ENCODE results near the gene MICAL3. TPM values are rescaled to one million over a fixed set of nuclear protein-coding genes. Genes with fewer than 3 reads are reported as not detected.
"Not testable (repeated sequence)": the region's sequence is repeated elsewhere in the genome, so short reads cannot be mapped to it uniquely, and the experiment has no call there.

Gene MICAL3
- total RNA-seq, 4 donors from 2014 or later = 23.9 to 49.2 (median 34.5) TPM

DNA sequence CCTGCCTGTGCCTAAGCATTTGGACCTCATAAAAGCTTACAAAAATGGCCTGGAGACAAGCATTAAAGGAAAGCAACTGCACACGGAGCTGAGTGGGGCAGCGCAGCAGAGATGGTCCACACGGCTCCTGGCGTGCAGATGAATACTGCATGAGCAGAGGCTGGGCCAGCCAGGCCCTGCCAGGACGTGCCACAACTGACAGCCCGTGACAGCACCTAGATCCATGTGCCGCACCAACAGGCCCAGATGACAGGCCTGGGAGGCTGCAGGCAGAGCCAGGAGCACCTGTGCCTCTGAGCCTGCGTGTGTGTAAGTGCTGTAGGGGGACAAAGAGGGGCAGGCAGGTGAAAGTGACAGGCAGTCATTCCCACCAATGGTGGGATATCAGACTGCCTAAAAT lies 33.4 kb downstream of the MICAL3 start:
- DNase-seq (ENCODE audit: low spot score) (no peak), ATAC-seq (ENCODE audit: low FRiP score) (no peak)

DNA sequence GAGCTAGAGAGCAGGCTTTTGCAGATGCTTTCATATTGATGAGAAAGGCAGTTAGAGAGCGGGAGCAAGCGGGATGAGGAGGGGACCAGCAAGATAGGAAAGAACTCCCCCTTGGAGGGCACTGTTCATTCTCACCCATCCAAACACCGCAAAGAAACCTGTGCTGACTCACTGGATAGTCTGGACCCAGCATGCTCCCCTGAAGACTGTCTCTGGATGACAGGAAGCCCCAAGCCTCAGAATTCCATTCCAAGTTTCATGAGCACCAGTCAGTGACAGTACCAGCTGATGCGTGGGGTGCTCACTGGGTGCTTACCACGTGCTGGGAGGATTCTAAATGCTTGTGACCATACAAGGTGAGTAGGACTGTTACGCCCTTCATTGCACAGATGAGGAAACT lies 34.2 kb downstream of the MICAL3 start:
- TF ChIP-seq, protein P1, sequence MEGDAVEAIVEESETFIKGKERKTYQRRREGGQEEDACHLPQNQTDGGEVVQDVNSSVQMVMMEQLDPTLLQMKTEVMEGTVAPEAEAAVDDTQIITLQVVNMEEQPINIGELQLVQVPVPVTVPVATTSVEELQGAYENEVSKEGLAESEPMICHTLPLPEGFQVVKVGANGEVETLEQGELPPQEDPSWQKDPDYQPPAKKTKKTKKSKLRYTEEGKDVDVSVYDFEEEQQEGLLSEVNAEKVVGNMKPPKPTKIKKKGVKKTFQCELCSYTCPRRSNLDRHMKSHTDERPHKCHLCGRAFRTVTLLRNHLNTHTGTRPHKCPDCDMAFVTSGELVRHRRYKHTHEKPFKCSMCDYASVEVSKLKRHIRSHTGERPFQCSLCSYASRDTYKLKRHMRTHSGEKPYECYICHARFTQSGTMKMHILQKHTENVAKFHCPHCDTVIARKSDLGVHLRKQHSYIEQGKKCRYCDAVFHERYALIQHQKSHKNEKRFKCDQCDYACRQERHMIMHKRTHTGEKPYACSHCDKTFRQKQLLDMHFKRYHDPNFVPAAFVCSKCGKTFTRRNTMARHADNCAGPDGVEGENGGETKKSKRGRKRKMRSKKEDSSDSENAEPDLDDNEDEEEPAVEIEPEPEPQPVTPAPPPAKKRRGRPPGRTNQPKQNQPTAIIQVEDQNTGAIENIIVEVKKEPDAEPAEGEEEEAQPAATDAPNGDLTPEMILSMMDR (IDR thresholded peaks at IDR 0.05) = no peak
- DNase-seq (ENCODE audit: low spot score) (no peak), ATAC-seq (ENCODE audit: low FRiP score) (no peak)

More for the DNA sequence above, 33.4 kb downstream of the MICAL3 start:
- TF ChIP-seq, protein P1 (IDR thresholded peaks at IDR 0.05) = no peak

DNA sequence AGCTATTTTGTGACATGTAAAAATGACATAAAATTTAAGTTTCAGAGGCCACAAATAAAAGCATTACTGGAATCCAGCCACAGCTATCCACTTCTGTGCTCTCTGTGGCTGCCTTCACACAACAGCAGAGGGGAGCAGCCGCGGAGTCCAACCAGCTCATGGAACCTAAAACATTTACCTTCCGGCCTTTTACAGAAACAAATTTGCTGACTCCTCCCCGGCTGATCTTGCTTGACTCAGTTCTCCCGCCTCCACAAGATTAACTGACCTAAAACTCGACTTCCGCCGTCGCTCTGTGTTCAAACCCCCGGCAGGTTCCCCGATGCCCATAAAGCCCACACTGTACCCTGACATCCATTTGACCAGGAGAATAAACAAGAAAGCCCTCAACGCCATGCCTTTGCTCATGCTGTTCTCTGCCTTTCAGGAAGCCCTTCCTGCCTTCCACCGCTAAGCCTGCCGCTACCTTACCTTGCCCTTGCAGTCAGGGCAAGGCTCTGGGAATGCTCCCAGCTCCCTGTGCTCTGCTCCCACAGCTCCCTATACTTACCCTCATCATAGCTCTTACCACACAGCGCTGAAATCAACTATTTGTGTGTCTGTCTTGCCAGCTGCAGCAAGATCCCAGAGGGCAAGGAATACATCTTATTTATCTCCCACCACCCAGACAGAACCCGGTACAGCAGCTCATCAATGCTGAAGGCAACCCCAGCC lies 35.4 kb downstream of the MICAL3 start:
- ATAC-seq (ENCODE audit: low FRiP score) = peak; percentile 11
- TF ChIP-seq, protein P1 (IDR thresholded peaks at IDR 0.05) = no peak
- DNase-seq (ENCODE audit: low spot score) = no peak

DNA sequence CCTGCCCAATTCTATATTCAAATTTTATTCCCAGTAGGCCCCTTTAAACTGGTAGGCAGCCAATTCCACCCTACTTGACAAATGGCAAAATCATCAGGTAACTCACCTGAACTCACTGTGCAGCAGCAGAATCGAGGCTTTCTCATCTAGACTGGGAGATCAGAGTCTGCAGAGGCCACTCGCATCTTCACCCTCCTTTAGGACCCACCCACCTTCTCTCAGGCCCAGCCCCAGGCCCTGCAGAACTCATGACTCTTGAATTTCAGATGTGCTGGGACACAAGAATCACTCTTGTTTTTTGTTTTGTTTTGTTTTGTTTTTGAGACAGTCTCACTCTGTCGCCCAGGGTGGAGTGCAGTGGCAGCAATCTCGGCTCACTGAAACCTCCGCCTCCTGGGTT lies 38.8 kb downstream of the MICAL3 start:
- TF ChIP-seq, protein P1 (IDR thresholded peaks at IDR 0.05) = no peak
- ATAC-seq (ENCODE audit: low FRiP score) (no peak), DNase-seq (ENCODE audit: low spot score) (no peak)

DNA sequence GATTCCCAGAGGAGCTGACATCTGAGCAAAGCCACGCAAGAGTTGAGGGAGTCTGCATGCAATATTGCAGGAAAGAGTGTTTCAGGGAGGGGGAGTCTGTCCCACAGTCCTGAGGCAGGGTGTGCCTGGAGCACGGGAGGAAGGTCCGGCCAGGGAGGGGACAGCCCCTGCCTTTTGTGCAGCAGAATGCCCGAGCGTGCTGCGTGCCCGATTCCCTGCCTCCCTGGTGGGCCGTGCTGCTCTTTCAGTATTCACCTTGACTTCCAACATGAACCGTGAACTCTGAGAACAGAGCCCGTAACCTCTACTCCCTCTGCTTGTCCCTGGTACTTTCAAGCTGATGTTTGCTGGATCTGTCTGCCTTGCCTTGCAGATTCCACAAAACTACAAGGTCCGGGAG lies 39.3 kb downstream of the MICAL3 start:
- DNase-seq (ENCODE audit: low spot score); ATAC-seq (ENCODE audit: low FRiP score): not testable (repeated sequence)

DNA sequence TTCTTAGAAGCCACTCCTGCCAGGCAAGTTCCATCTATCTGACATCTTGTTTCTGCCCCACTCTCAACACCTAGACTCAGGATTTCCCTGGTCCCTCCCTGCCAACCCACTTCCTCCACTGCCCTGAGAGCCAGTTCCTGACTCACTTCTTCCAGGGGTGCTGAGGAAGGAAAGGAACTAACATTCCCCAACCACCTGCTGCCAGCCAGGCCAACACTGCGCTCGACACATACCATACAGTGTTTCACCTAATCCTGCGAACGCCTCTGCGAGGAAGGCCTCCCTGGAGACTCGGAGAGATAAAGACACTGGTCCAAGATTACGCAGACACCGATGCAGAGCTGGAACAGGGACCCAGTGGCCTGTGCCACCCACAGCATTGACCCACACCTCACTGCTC lies 40.2 kb downstream of the MICAL3 start:
- TF ChIP-seq, protein P1 (IDR thresholded peaks at IDR 0.05) = no peak
- ATAC-seq (ENCODE audit: low FRiP score) = no peak
- DNase-seq (ENCODE audit: low spot score) = no peak

DNA sequence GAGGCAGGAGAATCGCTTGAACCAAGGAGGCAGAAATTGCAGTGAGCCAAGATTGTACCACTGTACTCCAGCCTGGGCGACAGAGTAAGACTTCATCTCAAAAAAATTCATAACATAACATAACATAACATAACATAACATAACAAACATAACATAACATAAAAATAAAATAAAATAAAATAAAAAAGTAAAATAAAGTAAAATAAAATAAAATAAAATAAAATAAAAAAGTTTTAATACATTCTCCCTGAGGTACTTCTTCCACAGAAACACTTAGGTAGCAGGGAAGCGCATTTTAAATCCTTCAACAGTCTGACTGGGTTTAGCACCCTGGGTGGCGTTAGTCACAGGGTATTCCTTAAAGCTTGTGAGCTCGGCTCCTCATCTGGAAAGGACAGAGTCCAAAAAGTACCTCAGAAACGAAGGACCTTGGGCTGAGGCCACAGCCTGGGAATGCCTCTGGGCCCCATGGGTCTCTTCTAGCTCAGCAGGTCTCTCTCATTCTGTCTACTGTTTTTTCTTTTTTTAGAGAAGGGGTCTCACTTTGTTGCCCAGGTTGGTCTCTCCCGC lies 41.7 kb downstream of the MICAL3 start:
- TF ChIP-seq, protein P1 (IDR thresholded peaks at IDR 0.05) = no peak
- ATAC-seq (ENCODE audit: low FRiP score) = no peak
- DNase-seq (ENCODE audit: low spot score) = no peak
